ENCODE measurements around the gene MPP2.
"Not testable (repeated sequence)": the region's sequence is repeated elsewhere in the genome, so short reads cannot be mapped to it uniquely, and the experiment has no call there.

Gene MPP2

DNA sequence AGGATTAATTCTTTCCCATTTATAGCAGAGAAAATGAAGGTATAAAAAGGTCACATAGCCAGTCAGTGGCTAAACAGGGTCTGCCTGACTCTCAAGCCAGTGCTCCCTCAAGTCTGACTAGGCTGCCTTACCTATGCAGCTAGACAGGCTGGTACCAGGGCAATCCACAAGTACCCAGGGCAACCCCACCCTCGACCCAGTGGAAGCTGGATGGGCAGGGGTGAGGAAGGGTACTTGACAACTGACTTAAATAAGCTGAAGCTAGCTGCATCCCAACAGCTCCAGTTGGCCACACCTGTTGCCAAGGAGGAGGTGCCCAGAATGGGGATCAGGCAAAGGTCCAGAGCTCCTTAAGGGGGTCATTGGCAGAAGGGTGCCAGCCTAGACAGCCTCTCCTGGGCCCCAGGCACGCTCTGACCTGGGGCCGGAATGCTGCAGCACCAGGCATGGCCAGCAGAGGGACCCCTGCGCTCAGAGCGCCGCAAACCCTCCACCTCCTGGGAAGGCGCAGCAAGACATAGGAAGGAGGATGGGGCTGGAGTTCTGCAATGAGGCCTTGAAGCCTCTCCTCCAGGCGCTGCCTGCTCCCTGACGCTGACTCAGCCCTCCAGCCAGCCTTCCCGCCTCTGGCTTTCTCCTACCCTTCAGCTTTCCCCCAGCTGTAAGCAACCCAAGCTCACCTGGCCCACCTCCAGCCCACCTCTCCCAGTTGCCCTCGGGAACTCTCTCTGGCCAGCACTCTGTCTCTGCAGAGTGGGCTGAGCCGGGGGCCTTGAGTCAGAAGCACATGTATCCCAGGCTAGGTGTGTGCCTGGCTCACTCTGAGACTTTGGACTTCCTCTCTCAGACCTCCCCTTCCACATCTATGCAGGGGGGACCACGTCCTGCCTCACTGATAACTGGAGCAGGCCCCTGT is 28.8 kb downstream of the MPP2 start:
- Mint-ChIP-seq H3K4me3 (no peak overlapping the region), H3K36me3 (no peaks in the 10 kb centered on the region), H3K27me3 (no peaks in the 10 kb centered on the region), H3K4me1 (ENCODE audit: low read depth) (peaks cover 2% of the 10 kb centered on the region), H3K27ac (no peak overlapping the region), H3K9me3 (ENCODE audit: low read depth) (no peaks in the 10 kb centered on the region)

DNA sequence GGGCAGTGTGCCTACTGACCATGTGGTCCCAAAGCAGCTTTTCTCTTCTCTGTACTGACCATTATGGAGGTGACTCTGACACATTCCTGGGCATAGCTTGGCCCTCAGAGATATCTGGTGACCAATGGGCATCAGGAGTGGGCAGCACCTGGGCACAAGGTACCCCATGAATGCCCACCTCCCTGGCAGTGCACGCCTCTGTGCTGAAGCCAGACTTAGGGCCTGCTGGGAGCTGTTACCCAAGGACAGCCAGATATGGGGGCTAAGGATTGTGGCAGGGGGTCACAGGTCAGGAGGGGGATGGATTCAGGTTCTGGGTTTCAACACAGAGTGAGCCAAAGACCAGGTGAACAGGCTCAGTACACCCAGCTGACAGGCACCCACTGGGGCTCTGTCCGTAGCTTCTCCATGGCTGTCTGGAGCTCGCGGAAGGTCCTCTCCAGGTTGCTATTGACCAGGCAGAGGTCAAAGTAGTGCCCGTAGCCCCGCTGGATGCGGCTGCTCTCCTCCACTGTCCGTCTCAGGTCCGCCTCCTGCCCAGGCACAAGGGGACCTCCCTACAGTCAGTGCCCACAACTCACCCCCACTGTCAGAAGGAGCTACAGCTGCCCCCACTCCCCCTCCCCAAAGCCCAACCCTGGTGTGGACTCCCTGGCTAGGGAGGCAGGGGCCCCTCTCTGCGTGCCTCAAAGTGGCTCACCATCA is 29.7 kb downstream of the MPP2 start:
- H3K36me3 Mint-ChIP-seq, result no peaks in the 10 kb centered on the region
- peaks cover 2% of the 10 kb centered on the region for H3K4me1 Mint-ChIP-seq (ENCODE audit: low read depth)
- H3K9me3 Mint-ChIP-seq (ENCODE audit: low read depth), result no peaks in the 10 kb centered on the region
- no peak overlapping the region for H3K27ac Mint-ChIP-seq
- H3K27me3 Mint-ChIP-seq, result no peaks in the 10 kb centered on the region
- H3K4me3 Mint-ChIP-seq, result no peak overlapping the region

GRCh38 chr17:43877031-43877430 is 30.3 kb downstream of the MPP2 start:
- H3K27me3 Mint-ChIP-seq, result peaks cover 2% of the 10 kb centered on the region
- no peaks in the 10 kb centered on the region for H3K36me3 Mint-ChIP-seq
- peaks cover 2% of the 10 kb centered on the region for H3K4me1 Mint-ChIP-seq (ENCODE audit: low read depth)
- H3K9me3 Mint-ChIP-seq (ENCODE audit: low read depth), result no peaks in the 10 kb centered on the region
- H3K27ac Mint-ChIP-seq, result no peak overlapping the region
- no peak overlapping the region for H3K4me3 Mint-ChIP-seq

DNA sequence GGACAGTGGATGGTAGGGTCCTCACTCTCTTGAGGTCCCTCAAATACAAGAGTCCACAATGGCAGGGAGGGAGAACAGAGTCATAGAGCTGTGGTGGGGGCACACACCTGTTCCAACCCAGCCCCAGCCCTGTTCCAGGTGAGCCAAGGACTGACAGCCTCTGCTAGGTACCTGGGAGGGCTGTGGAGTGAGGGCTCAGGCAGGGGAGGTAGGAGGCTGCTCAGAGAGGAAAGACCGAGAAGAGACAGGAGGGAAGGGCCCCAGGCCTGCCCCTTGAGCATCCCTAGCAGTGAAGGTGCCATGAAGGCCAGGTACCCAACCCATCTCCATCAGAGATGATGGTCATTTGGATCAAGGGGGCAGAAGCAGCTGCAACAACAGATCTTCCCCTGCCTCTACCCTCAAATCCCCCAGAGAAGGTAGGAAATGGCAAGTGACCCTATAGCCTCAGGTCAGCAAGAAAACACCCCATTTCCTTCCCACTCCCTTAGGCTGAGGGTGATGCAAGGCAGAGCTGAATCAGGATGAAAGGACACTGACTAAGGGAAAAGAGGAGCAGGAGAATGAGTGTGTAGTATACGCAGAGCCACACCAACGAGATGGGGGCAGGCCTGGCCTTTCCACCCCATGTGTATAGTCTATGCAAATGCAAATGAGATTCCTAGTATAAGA is 31.7 kb downstream of the MPP2 start:
- Mint-ChIP-seq H3K4me3 (no peak overlapping the region), H3K27ac (no peak overlapping the region), H3K4me1 (ENCODE audit: low read depth) (peaks cover 2% of the 10 kb centered on the region), H3K36me3 (no peaks in the 10 kb centered on the region), H3K27me3 (peaks cover 3% of the 10 kb centered on the region), H3K9me3 (ENCODE audit: low read depth) (no peaks in the 10 kb centered on the region)

DNA sequence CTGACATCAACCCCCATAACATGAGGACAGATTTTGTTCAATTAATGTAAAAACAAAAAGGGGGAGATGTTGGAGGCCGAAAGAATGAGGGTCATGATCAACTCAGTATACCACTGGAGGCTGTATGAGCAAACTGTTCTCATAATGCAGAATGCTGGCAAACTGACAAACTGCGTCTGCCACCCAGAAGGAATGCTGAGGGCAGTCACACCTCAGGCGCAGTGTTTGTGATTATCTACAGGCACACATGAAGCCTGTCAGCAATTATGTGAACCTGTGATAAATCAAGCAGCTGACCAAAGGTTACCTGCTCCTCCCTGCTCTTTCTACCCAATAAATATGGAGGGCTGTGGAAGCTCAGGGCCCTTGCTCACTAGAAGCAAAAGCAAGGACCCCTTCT is 33.0 kb downstream of the MPP2 start:
- Mint-ChIP-seq H3K4me3 (no peak overlapping the region), H3K9me3 (ENCODE audit: low read depth) (no peaks in the 10 kb centered on the region), H3K27ac (no peak overlapping the region), H3K36me3 (no peaks in the 10 kb centered on the region), H3K4me1 (ENCODE audit: low read depth) (peaks cover 2% of the 10 kb centered on the region), H3K27me3 (peaks cover 9% of the 10 kb centered on the region)

DNA sequence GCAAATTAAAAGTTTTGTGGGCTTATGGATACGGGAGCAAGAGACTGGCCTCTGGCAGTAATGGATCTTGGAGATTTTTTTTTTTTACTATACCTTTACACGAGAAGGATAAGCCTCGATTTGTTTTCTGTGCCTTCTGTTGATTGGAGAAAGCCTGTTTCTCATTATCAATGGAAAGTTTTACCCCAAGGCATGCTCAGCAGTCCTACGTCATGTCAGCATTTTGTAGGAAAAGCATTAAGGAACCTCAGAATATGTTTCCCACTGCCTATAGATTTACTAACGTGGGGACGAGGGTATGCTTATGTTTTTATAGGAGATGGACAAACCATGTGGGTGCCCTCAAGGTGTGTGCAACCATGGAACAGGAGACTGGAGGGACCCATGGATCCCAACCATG is 33.5 kb downstream of the MPP2 start:
- peaks cover 9% of the 10 kb centered on the region for H3K27me3 Mint-ChIP-seq
- peaks cover 1% of the 10 kb centered on the region for H3K4me1 Mint-ChIP-seq (ENCODE audit: low read depth)
- no peaks in the 10 kb centered on the region for H3K36me3 Mint-ChIP-seq
- no peaks in the 10 kb centered on the region for H3K9me3 Mint-ChIP-seq (ENCODE audit: low read depth)
- H3K4me3 Mint-ChIP-seq, result no peak overlapping the region
- H3K27ac Mint-ChIP-seq, result no peak overlapping the region

DNA sequence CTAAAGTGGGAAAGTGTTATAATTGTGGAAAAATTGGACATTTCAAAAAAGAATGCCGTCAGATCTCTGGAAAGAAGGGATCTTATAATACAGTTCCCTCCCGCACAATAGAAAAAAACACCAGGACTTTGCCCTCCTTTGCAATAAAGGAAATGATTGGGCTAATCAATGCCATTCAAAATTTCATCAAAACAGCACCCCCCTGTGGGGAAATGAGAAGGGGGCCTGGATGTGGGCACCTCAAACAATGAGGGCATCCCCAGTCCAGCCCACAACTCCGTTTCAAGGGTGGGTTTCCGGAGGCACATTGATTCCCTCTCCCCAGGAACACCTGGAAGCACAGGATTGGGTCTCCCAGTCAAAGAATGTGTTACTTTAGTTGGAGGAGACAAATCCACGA is 34.2 kb downstream of the MPP2 start:
- Mint-ChIP-seq H3K27me3 (peaks cover 16% of the 10 kb centered on the region), H3K27ac (no peak overlapping the region), H3K9me3 (ENCODE audit: low read depth) (no peaks in the 10 kb centered on the region), H3K36me3 (peaks cover 6% of the 10 kb centered on the region), H3K4me3 (no peak overlapping the region), H3K4me1 (ENCODE audit: low read depth) (no peaks in the 10 kb centered on the region)

DNA sequence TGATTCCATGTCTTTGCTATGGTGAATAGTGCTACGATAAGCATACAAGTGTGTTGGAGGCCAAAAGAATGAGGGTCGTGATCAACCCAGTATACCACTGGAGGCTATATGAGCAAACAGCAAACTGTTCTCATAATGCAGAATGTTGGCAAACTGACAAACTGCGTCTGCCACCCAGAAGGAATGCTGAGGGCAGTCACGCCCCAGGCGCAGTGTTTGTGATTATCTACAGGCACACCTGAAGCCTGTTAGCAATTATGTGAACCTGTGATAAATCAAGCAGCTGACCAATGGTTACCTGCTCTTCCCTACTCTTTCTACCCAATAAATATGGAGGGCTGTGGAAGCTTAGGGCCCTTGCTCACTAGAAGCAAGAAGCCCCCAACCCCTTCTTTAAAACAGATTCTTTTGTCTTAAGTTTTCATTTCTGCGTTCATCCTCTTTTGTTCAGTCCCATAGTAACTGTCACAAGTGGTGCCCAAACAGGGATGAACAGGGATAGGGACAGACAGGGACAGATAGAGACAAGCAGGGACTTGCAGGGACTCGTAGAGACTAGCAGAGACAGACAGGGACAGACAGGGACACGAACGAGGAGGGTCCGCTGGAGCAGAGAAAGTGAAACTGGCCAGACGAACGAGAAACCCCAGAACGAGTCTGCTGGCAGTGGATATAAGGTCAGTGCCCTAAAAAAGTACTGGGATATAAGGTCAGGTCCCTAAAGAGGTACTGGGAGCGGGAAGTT is 35.2 kb downstream of the MPP2 start:
- no peak overlapping the region for H3K27ac Mint-ChIP-seq
- no peaks in the 10 kb centered on the region for H3K4me1 Mint-ChIP-seq (ENCODE audit: low read depth)
- no peak overlapping the region for H3K4me3 Mint-ChIP-seq
- no peaks in the 10 kb centered on the region for H3K9me3 Mint-ChIP-seq (ENCODE audit: low read depth)
- peaks cover 6% of the 10 kb centered on the region for H3K36me3 Mint-ChIP-seq
- H3K27me3 Mint-ChIP-seq, result peaks cover 19% of the 10 kb centered on the region

DNA sequence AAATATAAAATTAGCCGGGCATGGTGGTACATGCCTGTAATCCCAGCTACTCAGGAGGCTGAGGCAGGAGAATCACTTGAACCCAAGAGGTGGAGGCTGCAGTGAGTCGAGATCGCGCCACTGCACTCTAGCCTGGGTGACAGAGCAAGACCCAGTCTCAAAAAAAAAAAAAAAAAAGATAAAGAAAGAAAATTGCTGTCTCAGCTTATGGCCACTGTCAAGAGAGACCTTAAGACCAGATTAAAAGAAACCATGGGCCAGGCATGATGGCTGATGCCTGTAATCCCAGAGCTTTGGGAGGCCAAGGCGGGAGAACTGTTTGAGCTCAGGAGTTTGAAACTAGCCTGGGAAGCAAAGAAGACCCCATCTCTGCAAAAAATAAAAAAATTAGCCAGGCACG is 38.3 kb downstream of the MPP2 start:
- H3K27me3 Mint-ChIP-seq, result peaks cover 19% of the 10 kb centered on the region
- H3K9me3 Mint-ChIP-seq (ENCODE audit: low read depth); H3K4me3 Mint-ChIP-seq; H3K4me1 Mint-ChIP-seq (ENCODE audit: low read depth); H3K27ac Mint-ChIP-seq; H3K36me3 Mint-ChIP-seq: not testable (repeated sequence)

DNA sequence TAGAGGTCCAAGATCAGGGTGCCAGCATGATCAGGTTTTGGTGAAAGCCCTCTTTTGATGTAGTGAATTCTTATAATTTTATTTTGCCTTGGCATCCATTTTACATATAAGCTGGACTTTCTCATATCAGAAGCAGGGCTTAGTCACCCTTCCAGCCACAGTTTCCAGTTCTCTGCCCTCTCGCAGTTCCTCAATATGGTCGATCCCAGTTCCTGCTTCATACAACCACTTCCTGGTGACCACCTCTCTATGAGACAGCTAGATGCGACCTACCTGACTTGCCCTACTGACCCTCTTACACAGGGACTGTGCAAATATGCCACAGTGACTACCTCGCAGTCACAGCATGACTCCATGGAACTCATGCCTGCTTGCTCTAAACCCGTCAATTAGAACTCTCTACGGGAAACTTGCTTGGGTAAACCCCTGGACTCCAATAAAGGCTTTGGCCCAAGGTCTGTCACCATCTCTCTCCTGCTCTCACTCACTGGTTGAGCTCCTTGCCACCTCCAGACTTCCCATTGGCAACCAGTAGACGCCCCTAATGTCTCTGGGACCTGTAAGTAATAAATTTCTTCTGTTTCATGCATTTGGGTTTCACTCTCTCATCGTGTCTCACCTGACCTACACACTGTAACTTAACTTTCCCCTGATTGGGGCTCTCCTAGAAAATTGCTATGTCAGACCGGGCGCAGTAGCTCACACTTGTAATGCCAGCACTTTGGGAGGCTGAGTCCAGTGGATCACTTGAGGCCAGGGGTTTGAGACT is 38.9 kb downstream of the MPP2 start:
- Mint-ChIP-seq H3K27ac (no peak overlapping the region), H3K27me3 (peaks cover 19% of the 10 kb centered on the region), H3K4me3 (no peak overlapping the region), H3K9me3 (ENCODE audit: low read depth) (no peaks in the 10 kb centered on the region), H3K36me3 (peaks cover 6% of the 10 kb centered on the region), H3K4me1 (ENCODE audit: low read depth) (no peaks in the 10 kb centered on the region)

- Mint-ChIP-seq H3K27me3 (peaks cover 10% of the 10 kb centered on the region), H3K4me3 (no peak overlapping the region), H3K27ac (no peak overlapping the region), H3K9me3 (ENCODE audit: low read depth) (no peaks in the 10 kb centered on the region), H3K36me3 (peaks cover 6% of the 10 kb centered on the region), H3K4me1 (ENCODE audit: low read depth) (no peaks in the 10 kb centered on the region)
Measured at GRCh38 chr17:43864161-43864984, 43.0 kb downstream of the MPP2 start.

GRCh38 chr17:43861960-43862359 is 45.4 kb downstream of the MPP2 start:
- H3K4me1 Mint-ChIP-seq (ENCODE audit: low read depth), result no peaks in the 10 kb centered on the region
- no peaks in the 10 kb centered on the region for H3K36me3 Mint-ChIP-seq
- H3K27ac Mint-ChIP-seq, result no peak overlapping the region
- no peaks in the 10 kb centered on the region for H3K27me3 Mint-ChIP-seq
- H3K4me3 Mint-ChIP-seq, result no peak overlapping the region
- no peaks in the 10 kb centered on the region for H3K9me3 Mint-ChIP-seq (ENCODE audit: low read depth)

- H3K27me3 Mint-ChIP-seq, result no peaks in the 10 kb centered on the region
- H3K4me3 Mint-ChIP-seq, result no peak overlapping the region
- H3K4me1 Mint-ChIP-seq (ENCODE audit: low read depth), result no peaks in the 10 kb centered on the region
- H3K9me3 Mint-ChIP-seq (ENCODE audit: low read depth), result no peaks in the 10 kb centered on the region
- H3K36me3 Mint-ChIP-seq, result no peaks in the 10 kb centered on the region
- no peak overlapping the region for H3K27ac Mint-ChIP-seq
Measured at GRCh38 chr17:43860927-43861622, 46.3 kb downstream of the MPP2 start.
